T-helper 22 cell (primary cell): ENCODE results near the gene MMP28.

Experiments used
- DNase-seq: peaks from one replicate; pipeline ENCODE4 v3.0.0-alpha.2; 2020; ENCODE audit warnings: low read depth

MMP28 gene

DNA sequence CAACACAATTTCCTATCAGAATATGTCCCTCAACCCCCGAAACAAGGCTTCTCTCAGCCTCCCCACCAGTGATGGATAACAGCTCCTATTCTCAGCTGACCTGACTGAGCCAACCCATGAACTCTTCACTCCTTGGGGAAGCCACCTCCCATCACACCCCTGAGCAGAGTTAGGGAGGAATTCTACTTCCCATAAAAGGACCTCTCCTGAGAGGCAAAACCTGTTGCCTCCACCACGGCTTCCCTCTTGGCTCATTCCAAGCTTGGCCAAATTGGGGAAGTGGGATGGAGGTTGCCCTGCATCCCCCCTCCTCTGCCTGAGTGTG lies 69.7 kb downstream of the MMP28 start:
- no peak for DNase-seq

DNA sequence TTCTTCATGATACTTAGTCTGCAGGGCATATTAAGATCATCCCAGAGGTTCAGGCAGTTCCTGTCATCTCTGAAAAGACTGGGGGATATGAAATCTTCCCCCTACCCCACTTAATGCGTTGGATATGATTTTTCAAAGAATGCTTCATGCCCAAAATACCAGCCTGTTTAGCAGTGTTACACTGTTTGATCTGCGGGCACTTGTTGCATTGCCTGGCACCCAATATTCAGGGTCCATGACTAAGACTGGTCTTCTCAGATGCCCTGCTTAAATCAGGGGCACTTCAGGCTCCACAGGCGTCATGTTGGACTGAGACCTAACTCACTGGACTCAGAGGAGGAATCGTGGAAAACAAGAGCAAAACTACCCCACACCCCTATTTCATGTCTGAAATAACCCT lies 70.4 kb downstream of the MMP28 start:
- no peak for DNase-seq

DNA sequence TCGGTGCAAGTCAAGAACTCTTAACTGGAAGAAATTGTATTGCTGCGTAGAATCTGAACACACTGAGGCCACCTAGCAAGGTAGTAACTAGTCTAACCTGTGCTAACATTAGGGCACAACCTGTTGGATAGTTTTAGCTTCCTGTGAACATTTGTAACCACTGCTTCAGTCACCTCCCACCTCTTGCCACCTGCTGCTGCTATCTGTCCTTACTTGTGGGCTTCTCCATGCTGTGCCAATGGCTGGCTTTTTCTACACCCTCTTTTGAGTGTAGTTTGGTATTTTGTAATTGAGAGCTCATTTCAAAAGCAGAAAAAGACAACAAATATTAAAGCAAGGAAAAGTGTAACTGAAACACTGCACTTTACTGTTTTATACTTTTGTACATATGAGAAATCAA lies 71.7 kb downstream of the MMP28 start:
- DNase-seq = no peak

DNA sequence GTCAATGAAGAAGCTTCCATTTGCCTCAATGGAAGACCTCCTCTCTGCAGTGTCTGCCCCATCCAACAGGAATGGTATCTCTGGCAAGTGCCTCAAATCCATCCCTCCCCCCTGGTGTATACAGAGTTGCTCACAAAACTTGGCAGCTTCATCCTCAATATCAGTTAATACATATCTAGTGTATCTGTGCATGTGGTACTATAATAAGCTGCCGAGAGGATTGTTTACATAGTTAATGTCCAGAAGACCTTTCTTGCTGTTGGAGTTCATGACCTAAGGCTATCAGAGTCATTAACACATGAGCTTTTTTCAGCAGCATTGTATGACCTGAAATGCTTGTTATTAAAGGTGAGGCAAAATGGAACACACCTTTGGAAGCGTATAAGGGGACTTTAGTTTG lies 78.0 kb downstream of the MMP28 start:
- no peak for DNase-seq

DNA sequence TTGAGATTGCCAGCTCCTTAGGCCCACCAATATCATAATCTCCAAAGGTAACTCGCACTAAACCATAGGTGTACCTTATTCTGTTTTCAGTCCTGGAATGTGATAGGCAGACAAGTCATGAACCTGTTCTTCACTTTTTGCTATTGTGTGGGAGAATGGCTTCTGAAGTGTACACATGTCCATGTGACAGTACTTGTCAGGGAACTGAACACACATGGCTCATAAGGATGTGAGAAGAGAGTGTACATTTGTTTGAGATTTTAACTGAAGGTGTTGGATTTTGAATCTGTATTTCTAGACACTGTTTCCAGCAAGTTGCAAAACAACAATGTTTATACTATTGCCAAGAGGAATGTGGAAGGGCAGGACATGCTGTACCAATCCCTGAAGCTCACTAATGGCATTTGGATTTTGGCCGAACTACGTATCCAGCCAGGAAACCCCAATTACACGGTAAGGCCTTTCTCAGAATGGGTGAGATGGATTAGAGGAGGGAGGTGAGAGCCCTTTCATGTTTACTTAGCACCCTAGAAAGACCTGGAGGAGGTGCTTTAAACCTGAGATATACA lies 78.5 kb downstream of the MMP28 start:
- no peak for DNase-seq

DNA sequence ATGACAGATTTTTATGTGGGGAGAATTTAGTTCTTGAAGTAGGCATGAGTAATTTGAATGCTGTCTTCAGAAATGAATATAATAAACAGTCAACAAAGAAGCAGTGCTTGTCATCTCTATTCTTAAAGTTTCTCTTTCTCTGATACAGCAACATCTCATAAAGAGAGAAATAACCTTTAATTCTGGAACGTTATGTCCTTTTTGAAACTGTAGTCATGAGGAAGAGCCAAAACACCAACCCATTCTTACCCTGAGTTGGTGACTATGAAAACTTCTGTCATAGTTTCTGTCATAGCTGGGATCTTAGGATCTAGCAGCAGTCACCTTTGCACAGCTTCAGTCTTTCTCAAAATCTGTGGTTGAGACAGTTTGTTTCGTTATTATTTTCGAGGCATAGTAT lies 79.3 kb downstream of the MMP28 start:
- DNase-seq = no peak
